NB4 (cell line): ENCODE results near the gene PSMG3.

Source experiments
- POLR2A ChIP-seq: IDR thresholded peaks from 2 replicates; pipeline ENCODE4 v1.6.1; 2011; ENCODE audit warnings: mild to moderate bottlenecking; ENCODE audit not compliant: insufficient read length; ENCODE audit errors: extremely low read depth
- TF ChIP-seq, protein P1 (sequence below): IDR thresholded peaks from one replicate; pipeline ENCODE4 v1.5.1; 2012; ENCODE audit warnings: low read depth, low read length
- TF ChIP-seq, protein P2 (sequence below): IDR thresholded peaks from 2 replicates; pipeline ENCODE4 v1.6.1; 2011; ENCODE audit warnings: low read depth, low read length

DNA sequence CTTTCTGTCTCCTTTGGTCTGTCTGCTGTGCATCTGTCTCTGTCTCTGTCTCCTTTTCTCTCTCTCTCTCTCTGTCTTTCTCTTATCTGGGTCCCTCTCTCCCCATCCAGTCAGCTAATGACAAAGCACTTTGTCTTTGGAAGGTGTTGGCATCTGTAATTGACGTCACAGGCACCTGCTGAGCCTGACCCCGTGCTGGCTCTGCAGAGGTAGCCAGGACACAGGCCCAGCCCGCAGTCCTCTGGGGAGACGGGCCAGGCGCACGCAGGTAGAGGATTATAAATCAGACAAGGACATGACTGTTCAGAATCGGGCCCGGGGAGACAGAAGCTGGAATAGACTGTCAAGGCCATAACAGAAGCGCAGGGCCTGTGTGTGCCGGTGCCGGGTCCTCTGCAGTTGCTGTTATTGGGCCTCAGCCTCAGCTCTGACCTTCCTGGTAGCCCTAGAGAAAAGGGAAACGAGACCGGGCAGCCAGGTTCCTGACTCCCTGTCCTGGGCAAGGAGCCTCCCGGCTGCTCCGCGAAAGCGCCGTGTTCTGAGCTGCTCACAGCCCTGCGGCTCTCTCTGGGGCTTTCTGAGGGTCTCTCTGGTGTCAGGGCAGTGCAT lies 10.7 kb upstream of the PSMG3 start:
- TF ChIP-seq, protein P1, sequence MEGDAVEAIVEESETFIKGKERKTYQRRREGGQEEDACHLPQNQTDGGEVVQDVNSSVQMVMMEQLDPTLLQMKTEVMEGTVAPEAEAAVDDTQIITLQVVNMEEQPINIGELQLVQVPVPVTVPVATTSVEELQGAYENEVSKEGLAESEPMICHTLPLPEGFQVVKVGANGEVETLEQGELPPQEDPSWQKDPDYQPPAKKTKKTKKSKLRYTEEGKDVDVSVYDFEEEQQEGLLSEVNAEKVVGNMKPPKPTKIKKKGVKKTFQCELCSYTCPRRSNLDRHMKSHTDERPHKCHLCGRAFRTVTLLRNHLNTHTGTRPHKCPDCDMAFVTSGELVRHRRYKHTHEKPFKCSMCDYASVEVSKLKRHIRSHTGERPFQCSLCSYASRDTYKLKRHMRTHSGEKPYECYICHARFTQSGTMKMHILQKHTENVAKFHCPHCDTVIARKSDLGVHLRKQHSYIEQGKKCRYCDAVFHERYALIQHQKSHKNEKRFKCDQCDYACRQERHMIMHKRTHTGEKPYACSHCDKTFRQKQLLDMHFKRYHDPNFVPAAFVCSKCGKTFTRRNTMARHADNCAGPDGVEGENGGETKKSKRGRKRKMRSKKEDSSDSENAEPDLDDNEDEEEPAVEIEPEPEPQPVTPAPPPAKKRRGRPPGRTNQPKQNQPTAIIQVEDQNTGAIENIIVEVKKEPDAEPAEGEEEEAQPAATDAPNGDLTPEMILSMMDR = no peak
- no peak for TF ChIP-seq POLR2A
- TF ChIP-seq, protein P2, sequence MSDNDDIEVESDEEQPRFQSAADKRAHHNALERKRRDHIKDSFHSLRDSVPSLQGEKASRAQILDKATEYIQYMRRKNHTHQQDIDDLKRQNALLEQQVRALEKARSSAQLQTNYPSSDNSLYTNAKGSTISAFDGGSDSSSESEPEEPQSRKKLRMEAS = no peak
